GM18505 (cell line): Measurements from ENCODE around the gene PPP1R14B.

Experiments
- ATAC-seq: cut with Tn5 transposase; IDR thresholded peaks from one replicate; pipeline ENCODE4 v1.9.1; 2021; ENCODE audit not compliant: unreplicated experiment
- POLR2A ChIP-seq: IDR thresholded peaks from 4 replicates; pipeline ENCODE4 v1.6.1; 2011; ENCODE audit warnings: borderline replicate concordance; ENCODE audit not compliant: insufficient read depth, insufficient read length; ENCODE audit errors: extremely low read depth

PPP1R14B gene

GRCh38 chr11:64246871-64247728 is at the start of gene PPP1R14B:
TSS of gene PPP1R14B (minus strand) at chr11:64246943. CDS start at chr11:64246673, 270 bp downstream.
- TF ChIP-seq POLR2A: no peak
- no peak for ATAC-seq

- no peak for TF ChIP-seq POLR2A
- no peak for ATAC-seq
Observed at GRCh38 chr11:64296236-64296635, 49.5 kb upstream of the PPP1R14B start.

- no peak for ATAC-seq
- no peak for TF ChIP-seq POLR2A
Observed at GRCh38 chr11:64295760-64296159, 49.0 kb upstream of the PPP1R14B start.

- no peak for ATAC-seq
- no peak for TF ChIP-seq POLR2A
Observed at GRCh38 chr11:64294774-64295173, 48.0 kb upstream of the PPP1R14B start.

- ATAC-seq: no peak
- TF ChIP-seq POLR2A: no peak
Observed at GRCh38 chr11:64292460-64293254, 45.9 kb upstream of the PPP1R14B start.

- no peak for ATAC-seq
- no peak for TF ChIP-seq POLR2A
Observed at GRCh38 chr11:64291752-64292459, 45.2 kb upstream of the PPP1R14B start.

- TF ChIP-seq POLR2A: no peak
- ATAC-seq: no peak
Observed at GRCh38 chr11:64291262-64291751, 44.6 kb upstream of the PPP1R14B start, which contains the start of gene KCNK4. TSS of gene KCNK4 (plus strand) at chr11:64291302. CDS start at chr11:64293019, 1,717 bp downstream.

GRCh38 chr11:64290352-64291261 is 43.9 kb upstream of the PPP1R14B start:
- ATAC-seq: no peak
- TF ChIP-seq POLR2A: no peak

GRCh38 chr11:64289002-64289564 is 42.3 kb upstream of the PPP1R14B start:
- ATAC-seq: no peak

GRCh38 chr11:64288353-64288750 is 41.6 kb upstream of the PPP1R14B start:
- TF ChIP-seq POLR2A: no peak
- no peak for ATAC-seq

More at GRCh38 chr11:64289002-64289564, 42.3 kb upstream of the PPP1R14B start:
- TF ChIP-seq POLR2A: no peak

GRCh38 chr11:64287676-64288352 is 41.1 kb upstream of the PPP1R14B start:
- ATAC-seq: no peak
- no peak for TF ChIP-seq POLR2A

GRCh38 chr11:64286801-64287159 is 40.0 kb upstream of the PPP1R14B start:
- ATAC-seq: no peak
- TF ChIP-seq POLR2A: no peak
